Sigmoid colon (tissue), 7 donors: Measurements from ENCODE around the gene ST7L. TPM values are rescaled to one million over a fixed set of nuclear protein-coding genes. Genes with fewer than 3 reads are reported as not detected.

Source experiments
- DNase-seq: peaks from one replicate; pipeline ENCODE4 v3.0.0-alpha.2; 2019
- H3K27ac ChIP-seq, 4 donors: fragments of 200-600 bp; sonication (generic); one replicate each; pipeline ENCODE4 v1.5.1; 2016 to 2019; ENCODE audit warnings: mild to moderate bottlenecking in 1 of 4
- H3K27me3 ChIP-seq, 3 donors: fragments of 200-600 bp; sonication (generic); one replicate each; pipeline ENCODE4 v1.5.1; 2019; ENCODE audit warnings: mild to moderate bottlenecking in 1 of 3
- H3K36me3 ChIP-seq, 4 donors: fragments of 200-600 bp; sonication (generic); one replicate each; pipeline ENCODE4 v1.5.1; 2016 to 2019
- H3K4me1 ChIP-seq, 4 donors: fragments of 200-600 bp; sonication (generic); one replicate each; pipeline ENCODE4 v1.5.1; 2017 to 2019
- H3K4me3 ChIP-seq, 4 donors: fragments of 200-600 bp; sonication (generic); one replicate each; pipeline ENCODE4 v1.5.1; 2017 to 2019; ENCODE audit warnings: mild to moderate bottlenecking in 2 of 4, moderate library complexity in 1 of 4
- H3K9me3 ChIP-seq, 4 donors: fragments of 200-600 bp in 3 of 4; sonication (generic) in 3 of 4; one replicate each; pipeline versions ENCODE4 v1.5.1 to v1.6.1; 2013 to 2019
- CTCF ChIP-seq, 4 experiments: fragments of 450-650 bp in 3 of 4; fragments of 200-600 bp in 1 of 4; IDR thresholded peaks; one replicate each; pipeline ENCODE4 v1.5.1; 2016 to 2019; ENCODE audit warnings: antibody characterized with exemption in 4 of 4, mild to moderate bottlenecking in 3 of 4, moderate library complexity in 2 of 4
- EP300 ChIP-seq, 4 donors: sonication (generic); formaldehyde crosslinking; IDR thresholded peaks; one replicate each; pipeline ENCODE4 v1.6.1; 2017; ENCODE audit warnings: antibody characterized with exemption in 4 of 4
- POLR2A ChIP-seq, 2 donors: fragments of 450-650 bp; IDR thresholded peaks; one replicate each; pipeline ENCODE4 v1.6.1; 2016; ENCODE audit warnings: antibody characterized with exemption in 2 of 2, mild to moderate bottlenecking in 2 of 2, moderate library complexity in 2 of 2
- POLR2AphosphoS5 ChIP-seq, 4 donors: sonication (generic); formaldehyde crosslinking; IDR thresholded peaks; one replicate each; pipeline ENCODE4 v1.6.1; 2017; ENCODE audit warnings: antibody characterized with exemption in 4 of 4
- WGBS, 2 donors: extraction: QIAGEN DNeasy Blood & Tissue Kit; methylation state at CpG; one replicate each; pipeline ENCODE4 v1.1.7; 2013; 5-methylcytosine and 5-hydroxymethylcytosine counted together
- intact Hi-C: fragments of 100-400 bp; cut with DNase I; formaldehyde crosslinking; loops from one replicate; pipeline ENCODE4 v1.15.1; 2023
- polyA plus RNA-seq, 3 donors: library from polyadenylated mRNA; stranded (reverse); fragments of 200-250 nt; gene quantifications; one replicate each; pipeline ENCODE4 v1.2.3, GENCODE V29; 2013
- small RNA-seq, 3 donors: library from RNA; depleted of rRNA; stranded (forward); fragments of <200 nt; gene quantifications; one replicate each; pipeline ENCODE3, GENCODE V24; 2016
- total RNA-seq, 4 donors: library from RNA; depleted of rRNA; stranded (reverse); fragments of >200 nt; gene quantifications; one replicate each; pipeline ENCODE4 v1.1.0, GENCODE V29; 2016
- donor health status: healthy with polysubstance abuse.
- donor health status: Bipolar disorder and iron deficiency.
- donor health status: healthy.

Gene ST7L
- total and polyA plus RNA-seq, 7 donors, result 1.8 to 68.0 (median 22.7) TPM

- no peak for TF ChIP-seq EP300 (IDR thresholded peaks at IDR 0.05)
- TF ChIP-seq CTCF (IDR thresholded peaks at IDR 0.05), result no peak
- no peak for TF ChIP-seq POLR2AphosphoS5 (IDR thresholded peaks at IDR 0.05)
- no peak for TF ChIP-seq POLR2A (IDR thresholded peaks at IDR 0.05)
- intact Hi-C loops, result no loop called here
- DNase-seq, result no peak
- 95% methylated on average over 1 of the region's 1 CpG for WGBS, 2 donors
- Histone ChIP-seq H3K4me3 (no peak overlapping the region), H3K36me3 (no peaks in the 10 kb centered on the region), H3K27me3 (no peaks in the 10 kb centered on the region), H3K9me3 (peaks cover 0 to 8% (median 6%) of the 10 kb centered on the region in 4 donors), H3K27ac (no peak overlapping the region), H3K4me1 (no peaks in the 10 kb centered on the region)
These were observed 140.6 kb downstream of the ST7L start for GRCh38 chr1:112478314-112478713.

GRCh38 chr1:112477550-112477949 is 141.4 kb downstream of the ST7L start:
- H3K27ac ChIP-seq, result no peak overlapping the region
- no peak for DNase-seq
- intact Hi-C loops, result no loop called here
- H3K27me3 ChIP-seq, result no peaks in the 10 kb centered on the region
- peaks cover 0 to 8% (median 6%) of the 10 kb centered on the region in 4 donors for H3K9me3 ChIP-seq
- no peak overlapping the region for H3K4me3 ChIP-seq
- TF ChIP-seq POLR2AphosphoS5 (IDR thresholded peaks at IDR 0.05) (no peak), POLR2A (IDR thresholded peaks at IDR 0.05) (no peak), EP300 (IDR thresholded peaks at IDR 0.05) (no peak), CTCF (IDR thresholded peaks at IDR 0.05) (no peak)
- H3K4me1 ChIP-seq, result no peaks in the 10 kb centered on the region
- H3K36me3 ChIP-seq, result no peaks in the 10 kb centered on the region

Small RNA genes within 50 kb of the gene (small RNA-seq; reads per million reads assigned to genes)
- 0 reads per million in 3 donors for gene RNU7-70P

Other genes with a start within 250 kb of the ST7L start
- gene CTTNBP2NL, start 222.9 kb downstream of the ST7L start, total RNA-seq, result 10 to 100 TPM; 15.1 to 25.5 (median 17.0) TPM
- 10 to 100 TPM; 11.4 to 17.3 (median 13.4) TPM for gene CTTNBP2NL, start 222.9 kb downstream of the ST7L start, polyA plus RNA-seq
- 1 to 10 TPM; 1.5 to 4.2 (median 2.0) TPM for gene WNT2B, start 110.2 kb downstream of the ST7L start, total RNA-seq
- 1 to 10 TPM; 1.2 to 3.2 (median 1.2) TPM for gene WNT2B, start 110.2 kb downstream of the ST7L start, polyA plus RNA-seq
- 10 to 100 TPM; 75.9 to 90.6 (median 81.3) TPM for gene CAPZA1, start 691 bp upstream of the ST7L start, total RNA-seq
- gene CAPZA1, start 691 bp upstream of the ST7L start, polyA plus RNA-seq, result 100 to 1,000 TPM in 2 of 3 donors, 10 to 100 TPM in 1; 91.3 to 160 (median 113) TPM
- gene MOV10, start 55.5 kb upstream of the ST7L start, total RNA-seq, result 10 to 100 TPM; 16.5 to 43.8 (median 22.3) TPM
- gene MOV10, start 55.5 kb upstream of the ST7L start, polyA plus RNA-seq, result 10 to 100 TPM; 28.8 to 60.1 (median 34.2) TPM
- gene RHOC, start 88.0 kb upstream of the ST7L start, total RNA-seq, result 100 to 1,000 TPM; 181 to 244 (median 192) TPM
- 1,000 to 10,000 TPM in 1 of 3 donors, 100 to 1,000 TPM in 2; 443 to 1,259 (median 789) TPM for gene RHOC, start 88.0 kb upstream of the ST7L start, polyA plus RNA-seq
- gene PPM1J, start 96.2 kb upstream of the ST7L start, total RNA-seq, result 1 to 10 TPM in 3 of 4 donors, under 1 TPM in 1; 0.36 to 1.6 (median 1.4) TPM
- 1 to 10 TPM in 1 of 3 donors, under 1 TPM in 2; 0.60 to 2.5 (median 0.92) TPM for gene PPM1J, start 96.2 kb upstream of the ST7L start, polyA plus RNA-seq